Measurements from ENCODE around the gene SPATA7.

- TF ChIP-seq CTCF (IDR thresholded peaks at IDR 0.05) (no peak), EP300 (IDR thresholded peaks at IDR 0.05) (no peak), POLR2A (IDR thresholded peaks at IDR 0.05) (no peak)
Measured at GRCh38 chr14:88351966-88352691, 33.3 kb upstream of the SPATA7 start.
